Activated T-cell treated with anti-CD3 and anti-CD28 coated beads for 48 hours (primary cell): ENCODE measurements around the gene SCMH1.

Experiments
- DNase-seq: peaks from one replicate; pipeline ENCODE4 v3.0.0-alpha.2; 2020; ENCODE audit warnings: low read depth

SCMH1 gene

DNA sequence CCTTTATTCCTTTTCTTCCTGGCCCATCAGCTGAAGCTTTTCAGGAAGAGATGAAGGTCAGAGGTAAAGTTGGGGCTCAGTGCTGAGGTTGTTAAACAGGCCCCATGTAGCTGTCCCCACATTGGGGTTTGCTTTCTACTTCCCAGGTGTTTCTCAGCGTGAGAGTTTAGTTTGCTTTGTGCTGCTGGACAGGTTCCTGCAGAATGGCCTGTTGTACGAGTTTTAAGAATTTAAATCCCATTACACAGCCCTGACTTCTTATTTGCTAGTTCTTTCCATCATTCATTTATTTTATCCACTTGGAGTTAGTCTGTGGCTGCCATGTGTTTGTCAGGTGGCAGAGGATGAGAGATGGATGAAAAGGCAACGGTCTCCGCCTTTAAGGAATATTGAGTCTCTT lies 243.4 kb downstream of the SCMH1 start:
- DNase-seq: no peak

DNA sequence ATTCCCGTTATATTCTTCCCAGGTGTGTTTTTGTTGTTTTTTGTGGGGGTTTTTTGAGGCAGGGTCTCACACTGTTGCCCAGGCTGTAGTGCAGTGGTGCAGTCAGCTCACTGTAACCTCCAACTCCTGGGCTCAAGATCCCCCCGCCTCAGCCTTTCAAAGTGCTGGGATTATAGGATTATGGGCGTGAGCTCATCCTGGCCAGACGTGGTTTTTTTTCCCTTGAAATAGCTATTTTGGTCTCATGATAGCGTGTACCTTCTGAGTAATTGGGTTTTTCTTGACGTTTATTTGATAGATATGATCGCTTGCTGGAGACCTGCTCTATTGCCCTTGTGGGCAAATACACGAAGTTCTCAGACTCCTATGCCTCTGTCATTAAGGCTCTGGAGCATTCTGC lies 245.0 kb downstream of the SCMH1 start:
- no peak for DNase-seq

DNA sequence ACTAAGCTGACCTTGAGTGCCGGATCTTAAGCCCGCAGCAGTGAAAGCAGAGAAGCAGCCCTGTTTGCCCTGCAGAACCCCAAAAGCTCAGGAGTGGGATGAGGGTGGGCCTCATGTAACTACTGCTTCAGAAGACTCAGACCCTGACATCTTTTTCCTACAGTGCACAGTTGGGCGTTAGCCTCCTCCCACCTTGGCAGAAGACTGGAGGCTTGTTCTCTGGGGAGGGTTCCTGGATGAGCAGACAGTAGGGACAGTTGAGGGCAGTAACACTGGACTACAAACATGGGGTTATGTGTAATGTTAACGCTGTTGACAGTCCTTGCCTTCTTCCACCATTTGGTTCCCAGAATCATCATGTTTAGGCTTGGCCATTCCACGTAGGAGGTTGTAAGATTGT lies 253.0 kb downstream of the SCMH1 start:
- no peak for DNase-seq

DNA sequence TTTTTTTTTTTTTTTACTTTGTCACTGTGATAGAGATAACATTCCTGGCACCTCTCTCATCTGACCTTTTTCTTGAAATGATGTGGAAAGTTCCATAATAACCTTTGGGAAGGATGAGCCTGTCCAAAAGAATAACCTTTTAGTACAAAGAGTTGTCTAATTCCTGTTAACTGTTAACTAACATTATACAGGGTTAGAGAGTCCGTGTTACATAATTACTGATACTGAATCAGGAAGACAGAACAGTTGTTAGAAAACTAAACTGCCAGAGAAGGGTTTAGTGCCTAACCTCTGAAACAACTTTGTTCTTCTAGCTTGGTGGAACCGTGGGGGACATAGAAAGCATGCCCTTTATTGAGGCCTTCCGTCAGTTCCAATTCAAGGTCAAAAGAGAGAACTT lies 253.8 kb downstream of the SCMH1 start:
- no peak for DNase-seq

DNA sequence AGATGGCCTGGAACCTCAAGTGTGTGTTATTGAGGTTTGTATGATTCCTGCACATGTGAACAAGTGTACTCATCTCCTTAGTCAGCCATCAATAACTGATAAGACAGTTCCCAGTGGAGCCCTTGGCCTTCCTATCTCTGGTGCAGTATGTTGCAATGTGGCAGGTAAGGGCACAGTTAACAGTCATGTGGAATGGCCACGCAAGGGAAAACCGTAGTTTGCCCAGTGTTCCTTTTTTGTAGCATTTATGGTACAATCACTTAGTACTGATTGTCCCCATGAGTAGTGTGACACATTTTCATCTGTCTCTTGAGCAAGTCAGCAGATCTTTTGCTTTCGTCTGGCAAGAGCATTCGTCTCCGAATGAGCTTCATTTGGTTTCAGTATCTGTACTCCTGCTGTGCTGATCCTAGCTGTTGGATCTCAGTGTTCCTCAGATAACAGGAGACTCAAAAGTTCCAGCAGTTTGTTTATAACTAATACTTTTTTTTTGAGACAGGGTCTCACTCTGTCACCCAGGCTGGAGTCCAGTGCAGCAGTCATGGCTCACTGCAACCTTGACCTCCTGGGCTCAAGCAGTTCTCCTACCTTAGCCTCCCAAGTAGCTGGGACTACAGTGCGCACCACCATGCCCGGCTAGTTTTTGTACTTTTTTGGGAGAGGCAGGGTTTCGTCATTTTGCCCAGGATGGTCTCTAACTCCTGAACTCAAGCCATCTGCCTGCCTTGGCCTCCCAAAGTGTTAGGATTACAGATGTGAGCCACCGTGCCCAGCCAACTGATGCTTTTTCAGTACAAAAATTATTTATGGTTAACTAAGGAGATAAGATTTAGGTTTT lies 254.4 kb downstream of the SCMH1 start:
- DNase-seq: no peak

DNA sequence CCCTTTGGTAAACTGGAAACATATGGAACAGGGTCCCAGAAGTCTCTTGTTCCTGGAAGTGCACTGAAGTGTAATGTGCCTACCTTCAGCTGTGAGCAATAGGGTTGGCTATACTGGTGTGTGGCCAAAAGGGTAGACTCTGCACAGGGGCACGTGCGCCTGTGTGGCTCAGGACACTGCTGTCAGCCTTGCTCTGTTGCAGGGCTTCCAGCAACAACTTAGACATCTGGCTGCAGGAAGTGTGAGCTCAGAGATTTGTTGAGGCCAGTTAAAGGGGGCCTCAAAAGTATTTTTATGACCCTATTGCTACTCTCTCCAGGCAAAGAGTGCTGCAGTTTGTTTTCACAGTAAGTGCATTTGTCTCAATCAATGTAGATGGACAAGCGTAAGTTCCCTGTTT lies 255.2 kb downstream of the SCMH1 start:
- DNase-seq: no peak

DNA sequence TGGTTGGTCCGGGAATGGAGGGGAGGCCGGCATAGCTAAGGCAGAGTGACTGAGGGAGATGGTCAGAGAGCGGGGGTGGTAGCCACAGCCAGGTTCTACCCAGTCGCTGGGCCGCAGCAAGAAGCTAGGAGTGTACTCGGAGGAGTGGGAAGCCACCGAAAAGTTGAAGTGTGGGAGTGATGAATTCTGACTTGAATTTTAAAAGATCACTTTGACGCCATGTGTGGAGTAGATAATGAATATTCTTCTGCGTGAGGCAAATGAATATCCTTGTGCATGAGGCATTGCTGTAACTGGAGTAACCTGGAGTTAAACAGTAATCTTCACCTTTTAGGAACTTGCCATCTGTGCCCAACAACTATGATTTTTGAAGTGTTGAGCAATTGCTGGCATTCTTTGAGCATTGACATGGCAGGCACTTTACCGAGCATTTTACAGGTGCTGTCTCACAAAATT lies 255.8 kb downstream of the SCMH1 start:
- no peak for DNase-seq

DNA sequence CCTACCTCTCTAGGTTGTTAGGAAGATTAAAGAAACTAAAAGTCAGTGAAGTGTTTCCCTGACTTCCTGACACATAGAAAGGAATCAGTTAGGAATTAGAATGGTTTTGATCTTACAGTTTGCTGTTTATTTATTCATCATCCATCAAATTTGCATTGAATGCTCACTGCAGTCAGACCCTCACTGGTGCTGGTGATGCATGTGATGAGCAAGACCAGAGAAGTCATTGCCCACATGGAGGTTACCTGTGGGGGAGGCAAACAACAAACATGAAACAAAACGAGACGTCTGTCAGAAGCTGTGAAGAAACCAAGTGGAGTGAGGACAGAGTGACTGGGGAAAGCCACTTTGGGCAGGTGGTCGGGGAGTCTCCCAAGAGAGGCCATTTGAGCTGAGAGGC lies 256.2 kb downstream of the SCMH1 start:
- no peak for DNase-seq

DNA sequence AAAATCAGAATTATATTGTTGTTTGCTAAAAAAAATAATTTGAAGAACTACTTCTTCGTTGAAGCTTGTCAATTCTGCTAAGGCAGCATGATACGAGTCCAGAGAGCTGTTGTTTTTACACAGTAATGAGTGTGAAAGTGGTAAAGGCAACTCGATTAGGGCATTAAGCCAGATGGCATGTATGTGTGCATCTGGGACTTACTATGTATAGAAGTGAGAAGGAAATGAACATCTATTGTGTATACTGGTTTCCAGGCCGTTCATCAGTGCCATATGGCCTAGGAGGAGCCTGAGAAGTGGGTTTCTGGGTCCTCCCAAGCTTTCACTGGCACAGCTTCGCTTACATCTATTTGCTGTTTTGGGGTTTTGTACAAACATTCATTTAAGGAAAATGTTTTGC lies 256.9 kb downstream of the SCMH1 start:
- DNase-seq: no peak

DNA sequence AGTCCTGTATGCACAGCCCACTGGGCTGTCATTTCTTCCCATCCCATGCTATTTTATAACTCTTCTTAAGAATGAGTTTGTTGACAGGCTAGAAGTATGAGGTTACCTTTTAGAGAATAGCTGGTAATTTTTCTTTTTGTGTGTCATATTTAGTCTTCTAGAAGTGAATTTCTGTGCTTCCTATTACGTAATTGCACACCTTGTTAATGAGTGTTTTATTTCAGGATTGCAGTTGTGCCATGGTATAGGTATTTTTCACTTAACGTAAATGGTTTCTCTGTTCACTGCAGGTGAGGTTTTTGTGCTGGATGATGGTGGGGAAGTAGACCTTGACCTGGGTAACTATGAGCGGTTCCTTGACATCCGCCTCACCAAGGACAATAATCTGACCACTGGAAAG lies 257.6 kb downstream of the SCMH1 start:
- DNase-seq: no peak

DNA sequence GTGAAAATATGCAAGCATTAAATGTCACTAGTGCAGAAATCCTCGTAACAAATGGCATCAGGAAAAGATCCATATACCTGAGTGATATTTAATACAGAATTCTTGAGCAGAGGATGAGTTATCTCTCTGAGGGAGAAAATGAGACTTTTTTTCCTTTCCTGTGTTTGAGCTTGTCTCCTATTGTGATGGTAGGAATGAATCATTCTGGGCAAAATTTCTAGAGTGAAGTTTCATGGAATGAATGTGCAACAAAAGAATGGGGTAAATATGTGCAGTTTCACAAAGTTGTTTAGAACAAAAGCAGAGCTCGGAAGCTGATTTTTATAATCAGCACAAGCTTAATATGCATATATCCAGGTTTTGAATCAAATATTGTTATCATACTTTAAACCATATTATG lies 258.0 kb downstream of the SCMH1 start:
- DNase-seq: no peak

DNA sequence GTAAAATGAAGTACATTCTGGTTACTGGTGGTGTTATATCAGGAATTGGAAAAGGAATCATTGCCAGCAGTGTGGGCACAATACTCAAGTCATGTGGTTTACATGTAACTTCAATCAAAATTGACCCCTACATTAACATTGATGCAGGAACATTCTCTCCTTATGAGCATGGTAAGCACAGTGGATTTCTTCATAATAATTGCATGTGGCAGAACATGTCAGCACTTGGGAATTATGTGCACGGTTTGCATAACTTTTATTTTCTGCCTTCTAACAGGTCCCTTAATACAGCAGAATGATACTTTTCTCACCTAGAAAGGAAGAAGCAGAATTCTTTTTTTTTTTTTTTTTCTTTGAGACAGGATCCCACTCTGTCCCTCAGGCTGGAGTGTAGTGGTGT lies 258.8 kb downstream of the SCMH1 start:
- DNase-seq: no peak

DNA sequence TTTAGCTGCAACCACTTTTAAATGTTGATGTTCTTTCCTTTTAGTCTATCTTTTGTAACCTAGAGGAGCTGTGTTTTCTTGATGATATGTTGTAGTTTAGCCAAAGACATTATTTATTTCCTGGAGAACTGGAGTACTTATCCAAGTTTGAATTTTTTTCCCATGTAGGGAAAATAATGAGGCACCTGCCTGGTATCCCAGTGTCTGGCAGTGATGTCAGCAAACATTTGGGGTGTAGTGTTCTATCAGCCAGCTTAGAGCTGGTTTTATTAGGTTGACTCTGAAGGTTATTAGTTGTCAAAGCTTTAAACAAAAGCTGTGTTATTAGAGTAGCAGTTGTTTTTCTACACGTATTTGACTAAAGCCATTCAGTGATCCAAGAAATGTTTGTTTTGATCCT lies 259.4 kb downstream of the SCMH1 start:
- no peak for DNase-seq

DNA sequence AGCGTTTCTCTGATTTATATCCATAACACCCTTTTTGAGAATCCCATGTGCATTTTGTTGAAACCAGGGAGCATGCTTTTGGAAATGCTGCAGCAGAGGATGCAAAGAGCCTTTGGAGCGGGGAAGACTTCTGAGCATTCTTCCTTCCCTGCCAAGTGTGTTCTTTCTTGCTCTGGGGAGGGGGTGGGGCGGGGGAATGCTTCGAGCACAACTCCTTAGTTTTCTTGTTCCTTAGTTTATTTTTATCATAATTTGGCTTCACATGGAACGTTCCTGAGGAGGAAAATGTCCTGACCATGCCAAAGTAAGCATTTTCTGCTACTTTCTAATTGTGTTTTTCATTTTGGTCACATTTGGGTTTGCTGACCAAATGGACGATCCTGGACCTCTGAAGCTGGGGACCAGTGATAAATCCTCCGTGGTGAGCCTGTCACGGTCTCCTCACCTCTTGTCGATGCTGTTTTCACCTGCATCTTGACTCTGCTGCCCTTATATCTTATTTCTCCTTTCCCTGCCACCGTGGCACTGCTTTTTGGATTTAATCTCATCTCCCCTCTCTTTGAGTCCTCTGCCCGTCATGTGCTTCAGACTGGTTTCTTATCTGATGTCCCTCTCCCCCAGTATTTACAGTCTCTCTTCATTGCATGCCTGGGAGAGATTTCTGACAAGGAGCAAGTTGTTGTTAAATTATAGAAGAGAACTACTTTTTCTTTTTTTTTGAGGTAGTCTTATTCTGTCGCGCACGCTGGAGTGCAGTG lies 260.2 kb downstream of the SCMH1 start:
- DNase-seq: no peak

DNA sequence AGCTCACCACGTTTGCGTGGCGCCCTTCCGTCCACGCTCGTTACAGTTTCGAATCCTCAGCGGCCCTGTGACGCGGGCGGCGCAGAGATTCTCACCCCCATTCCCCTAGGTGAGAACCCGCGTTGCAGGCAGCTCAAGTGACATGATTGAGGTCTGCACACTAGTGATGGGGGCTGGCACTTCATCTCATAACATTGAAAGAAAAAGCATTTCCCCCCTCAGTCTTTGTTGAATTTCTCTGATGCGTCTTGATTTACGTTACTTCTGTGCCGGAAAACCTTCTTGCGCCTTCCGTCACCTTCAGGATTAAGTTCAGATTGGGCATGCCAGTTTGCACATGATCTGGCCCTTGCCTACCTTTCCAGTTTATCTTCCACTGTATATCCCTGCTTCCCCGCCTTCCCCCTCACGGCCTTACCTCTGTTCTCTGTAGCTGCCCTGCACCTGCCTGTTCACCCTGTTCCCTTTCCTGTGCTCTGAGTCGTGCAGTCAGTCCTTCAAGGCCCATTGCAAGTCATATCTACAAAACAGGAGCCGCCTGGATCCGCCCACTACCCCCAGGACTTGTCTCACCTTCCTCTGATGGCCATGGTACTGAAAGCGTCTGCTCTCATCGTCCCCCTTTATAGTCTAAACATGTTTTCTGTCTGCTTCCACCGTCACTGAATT lies 261.5 kb downstream of the SCMH1 start:
- peak; percentile 50 for DNase-seq

DNA sequence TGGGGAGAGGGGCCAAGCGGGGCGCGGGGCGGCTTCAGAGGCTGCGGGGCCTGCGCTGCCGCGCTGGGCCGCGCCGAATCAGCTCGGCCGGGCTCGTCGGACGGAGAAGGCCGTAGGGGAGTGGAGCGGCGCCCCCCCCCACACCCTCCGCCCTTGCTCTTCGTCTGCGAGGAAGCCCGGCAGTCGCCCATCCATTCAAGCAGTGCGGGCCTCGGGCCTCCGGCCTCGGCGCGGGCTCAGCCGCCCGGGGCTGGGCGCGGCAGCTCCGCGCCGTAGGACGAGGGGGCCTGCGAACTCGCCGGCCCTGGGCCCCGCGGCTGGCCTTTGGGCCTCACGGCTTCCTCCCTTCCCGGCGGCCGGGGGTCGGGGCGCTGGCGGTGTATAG lies 262.0 kb downstream of the SCMH1 start:
- DNase-seq: no peak

DNA sequence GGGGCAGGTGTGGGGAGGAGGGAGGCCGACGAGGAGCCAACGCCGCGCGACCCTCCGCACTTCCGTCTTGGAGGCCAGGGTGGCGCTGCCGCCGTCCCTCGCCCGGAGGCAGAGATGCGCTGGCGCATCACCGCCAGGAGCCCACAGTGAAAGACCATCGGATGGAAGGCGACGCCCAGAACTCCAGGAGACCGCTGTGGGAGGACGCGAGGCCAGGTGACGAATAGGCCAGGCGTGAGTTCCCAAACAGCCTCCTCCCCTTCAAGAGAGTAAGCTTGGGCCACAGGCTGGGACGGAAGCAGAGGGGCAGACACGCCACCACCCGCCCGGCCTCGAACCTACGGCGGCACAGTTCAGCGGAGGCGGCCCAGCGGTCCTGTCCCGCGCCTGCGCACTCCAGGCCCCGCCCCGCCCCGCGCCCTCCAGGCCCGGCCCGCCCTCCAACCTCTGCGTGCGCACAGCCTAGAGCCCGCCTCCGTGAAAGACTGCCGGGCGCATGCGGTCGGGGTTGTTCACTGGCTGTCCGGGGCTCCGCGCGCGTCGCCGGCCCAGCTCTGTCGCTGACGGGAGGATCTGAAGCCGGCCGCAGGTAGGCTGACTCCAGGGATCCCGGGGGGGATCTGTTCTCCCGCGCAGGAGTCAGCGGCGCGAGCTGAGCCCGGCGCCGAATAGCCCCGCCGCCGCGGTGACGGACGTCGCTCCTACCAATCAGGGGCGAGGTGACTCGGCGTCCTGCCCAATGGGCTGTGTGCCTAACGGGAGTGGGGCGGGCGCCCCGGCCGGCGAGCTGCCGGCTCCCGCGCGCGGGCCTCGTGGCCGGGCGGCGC lies 262.7 kb downstream of the SCMH1 start, which contains the start of gene CTPS1:
Gene CTPS1 (plus strand): TSS at position 456 of the 827 bp plus-strand sequence. CDS start 3,595 bp downstream, outside the sequence.
- DNase-seq: peak; percentile 97

DNA sequence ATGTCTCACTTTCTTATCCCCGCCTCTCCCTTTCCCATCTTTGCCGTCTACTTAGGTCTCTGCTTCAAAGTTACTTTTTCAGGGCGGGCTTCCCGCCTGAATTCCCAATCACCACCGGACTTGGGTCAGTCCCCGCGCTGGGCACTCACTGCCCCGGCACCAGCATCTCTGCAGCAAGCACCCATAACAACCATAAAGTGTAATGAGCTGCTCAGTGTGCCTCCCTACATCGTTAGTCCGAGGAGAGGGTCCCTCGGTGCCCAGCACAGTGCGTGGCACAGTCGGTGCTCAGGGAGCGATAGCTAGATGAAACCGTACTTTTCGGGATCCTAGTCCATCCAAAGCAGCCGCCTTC lies 263.2 kb downstream of the SCMH1 start:
- peak; percentile 16 for DNase-seq

DNA sequence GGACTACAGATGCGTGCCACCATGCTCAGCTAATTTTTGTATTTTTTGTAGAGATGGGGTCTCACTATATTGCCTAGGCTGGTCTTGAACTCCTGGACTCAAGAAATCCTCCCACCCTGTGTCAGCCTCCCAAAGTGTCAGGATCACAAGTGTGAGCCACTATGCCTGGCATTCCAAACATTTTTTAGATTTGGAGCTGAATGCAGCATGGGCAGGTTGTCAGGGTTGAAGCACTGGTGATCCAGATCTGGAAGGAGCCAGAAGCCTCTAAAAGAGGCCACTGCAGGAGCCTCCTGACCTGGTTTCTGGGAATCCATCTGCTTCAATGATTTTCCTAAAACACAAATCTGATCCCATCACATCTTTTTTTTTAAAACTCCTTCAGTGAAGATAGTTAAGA lies 264.4 kb downstream of the SCMH1 start:
- no peak for DNase-seq
